ENCODE data around the gene AMBRA1.
"Not testable (repeated sequence)": the region's sequence is repeated elsewhere in the genome, so short reads cannot be mapped to it uniquely, and the experiment has no call there.

Gene AMBRA1

GRCh38 chr11:46381819-46382645, 211.8 kb downstream of the AMBRA1 start:
- DNase-seq (ENCODE audit: low read depth): no peak

GRCh38 chr11:46381048-46381818, 212.6 kb downstream of the AMBRA1 start, which contains the start of gene MDK:
Gene MDK, plus strand, starts transcription at chr11:46381669. Its CDS starts 389 bp downstream, at chr11:46382058.
- no peak for DNase-seq (ENCODE audit: low read depth)

GRCh38 chr11:46380340-46381047, 213.3 kb downstream of the AMBRA1 start:
- no peak for DNase-seq (ENCODE audit: low read depth)

DNA sequence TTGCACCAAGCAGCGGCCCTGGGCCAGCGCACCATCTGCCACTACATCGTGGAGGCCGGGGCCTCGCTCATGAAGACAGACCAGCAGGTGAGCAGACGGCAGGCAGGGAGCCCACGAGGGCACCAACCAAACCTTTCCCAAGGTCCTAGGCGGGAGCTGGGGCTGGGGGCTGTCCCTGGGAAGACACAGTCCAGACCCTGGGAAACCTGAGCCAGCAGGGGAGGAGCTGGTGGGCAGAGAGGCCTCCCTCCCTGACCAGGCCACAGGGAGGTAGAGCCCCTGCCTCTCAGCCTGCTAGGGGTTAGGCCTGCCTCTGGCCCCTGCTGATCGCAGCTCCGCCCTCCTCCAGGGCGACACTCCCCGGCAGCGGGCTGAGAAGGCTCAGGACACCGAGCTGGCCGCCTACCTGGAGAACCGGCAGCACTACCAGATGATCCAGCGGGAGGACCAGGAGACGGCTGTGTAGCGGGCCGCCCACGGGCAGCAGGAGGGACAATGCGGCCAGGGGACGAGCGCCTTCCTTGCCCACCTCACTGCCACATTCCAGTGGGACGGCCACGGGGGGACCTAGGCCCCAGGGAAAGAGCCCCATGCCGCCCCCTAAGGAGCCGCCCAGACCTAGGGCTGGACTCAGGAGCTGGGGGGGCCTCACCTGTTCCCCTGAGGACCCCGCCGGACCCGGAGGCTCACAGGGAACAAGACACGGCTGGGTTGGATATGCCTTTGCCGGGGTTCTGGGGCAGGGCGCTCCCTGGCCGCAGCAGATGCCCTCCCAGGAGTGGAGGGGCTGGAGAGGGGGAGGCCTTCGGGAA, 214.1 kb downstream of the AMBRA1 start:
- DNase-seq (ENCODE audit: low read depth): not testable (repeated sequence)

DNA sequence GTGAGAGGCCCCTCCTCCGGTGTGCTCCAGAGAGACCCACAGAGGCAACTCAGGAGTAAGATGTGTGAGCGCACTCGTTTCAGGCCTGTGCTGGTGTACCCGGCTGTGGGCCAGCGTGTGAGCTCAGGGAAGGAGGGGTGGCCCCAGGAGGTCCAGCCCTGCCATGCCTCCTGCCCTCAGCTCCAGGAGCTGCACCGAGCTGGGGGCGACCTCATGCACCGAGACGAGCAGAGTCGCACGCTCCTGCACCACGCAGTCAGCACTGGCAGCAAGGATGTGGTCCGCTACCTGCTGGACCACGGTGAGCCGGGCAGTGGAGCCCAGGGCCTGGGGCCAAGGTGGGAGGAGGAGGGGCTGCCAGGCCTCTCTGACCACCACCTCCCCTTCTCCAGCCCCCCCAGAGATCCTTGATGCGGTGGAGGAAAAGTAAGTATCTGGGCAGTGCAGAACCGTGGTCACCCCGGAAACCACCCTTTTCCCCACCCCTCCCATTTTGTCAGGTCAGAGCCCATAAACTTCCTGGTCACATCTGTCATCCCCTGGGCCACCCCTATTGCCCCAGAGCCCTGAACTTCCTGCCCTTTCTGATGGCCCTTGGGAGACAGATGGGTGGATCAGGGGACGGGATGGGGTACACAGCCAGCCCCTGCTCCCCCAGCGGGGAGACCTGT, 214.9 kb downstream of the AMBRA1 start:
- no peak for DNase-seq (ENCODE audit: low read depth)

GRCh38 chr11:46378296-46378695, 215.5 kb downstream of the AMBRA1 start:
- DNase-seq (ENCODE audit: low read depth): no peak

GRCh38 chr11:46377831-46378230, 216.0 kb downstream of the AMBRA1 start:
- no peak for DNase-seq (ENCODE audit: low read depth)

- no peak for DNase-seq (ENCODE audit: low read depth)
These were observed 216.5 kb downstream of the AMBRA1 start for GRCh38 chr11:46377290-46377689.

DNA sequence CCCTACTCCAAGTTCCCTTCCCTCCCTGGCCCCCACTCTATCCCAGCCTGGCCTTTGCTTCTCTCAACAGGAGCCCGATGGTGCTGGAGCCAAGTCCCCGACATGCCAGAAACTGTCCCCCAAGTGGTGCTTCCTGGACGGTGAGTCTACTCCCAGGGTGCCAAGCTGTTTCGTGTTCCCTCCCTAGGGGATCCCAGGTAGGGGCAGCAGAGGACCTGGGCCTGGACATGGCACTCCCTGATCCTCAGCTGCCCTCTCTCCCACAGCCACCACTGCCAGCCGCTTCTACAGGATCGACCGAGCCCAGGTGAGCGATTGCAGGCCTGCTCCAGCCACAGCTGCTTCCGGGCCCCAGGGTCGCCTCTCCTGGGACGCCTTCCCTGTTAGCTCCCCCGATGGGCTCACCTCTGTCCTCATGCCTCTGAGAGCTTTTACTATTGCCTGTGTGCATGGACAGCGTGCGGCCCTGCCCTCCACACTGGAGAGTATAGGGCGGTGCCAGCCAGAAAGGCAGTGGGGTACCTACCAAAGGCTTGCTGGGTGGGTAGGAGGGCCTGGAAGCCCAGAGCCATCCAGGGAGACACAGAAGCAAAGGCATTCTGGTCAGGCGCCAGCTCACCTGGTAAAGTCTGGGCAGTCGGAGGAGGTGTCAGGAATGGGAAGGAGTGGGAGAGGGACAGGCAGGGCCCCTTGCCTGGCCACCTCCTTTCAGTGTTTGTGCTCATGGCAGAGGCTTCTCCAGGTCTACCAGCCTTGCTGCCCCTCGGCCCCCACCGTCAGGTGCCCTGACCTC, 217.4 kb downstream of the AMBRA1 start:
- no peak for DNase-seq (ENCODE audit: low read depth)

DNA sequence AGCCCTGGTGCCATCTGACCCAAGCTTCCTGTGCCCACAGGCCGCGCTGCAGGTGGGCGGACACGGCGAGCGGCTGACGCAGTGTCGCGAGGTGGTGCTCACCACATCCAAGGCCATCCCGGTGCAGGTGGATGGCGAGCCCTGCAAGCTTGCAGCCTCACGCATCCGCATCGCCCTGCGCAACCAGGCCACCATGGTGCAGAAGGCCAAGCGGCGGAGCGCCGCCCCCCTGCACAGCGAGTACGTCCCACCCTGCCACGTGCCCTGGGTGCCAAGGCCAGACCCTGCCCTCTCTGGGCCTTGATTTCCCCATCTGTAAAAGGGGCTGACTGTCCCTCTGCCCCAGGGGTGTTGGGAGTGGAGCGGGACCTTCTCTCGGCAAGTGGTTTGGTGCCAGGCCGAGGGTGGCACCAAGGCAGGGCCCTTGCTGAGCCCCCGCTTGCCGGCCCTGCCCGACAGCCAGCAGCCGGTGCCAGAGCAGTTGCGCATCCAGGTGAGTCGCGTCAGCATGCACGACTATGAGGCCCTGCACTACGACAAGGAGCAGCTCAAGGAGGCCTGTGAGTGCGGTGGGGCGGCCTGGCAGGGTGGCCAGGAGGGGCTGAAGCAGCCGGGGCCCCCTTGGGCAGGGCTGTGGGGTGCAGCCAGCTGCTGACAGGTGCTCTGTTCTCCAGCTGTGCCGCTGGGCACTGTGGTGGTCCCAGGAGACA, 218.3 kb downstream of the AMBRA1 start:
- no peak for DNase-seq (ENCODE audit: low read depth)

DNA sequence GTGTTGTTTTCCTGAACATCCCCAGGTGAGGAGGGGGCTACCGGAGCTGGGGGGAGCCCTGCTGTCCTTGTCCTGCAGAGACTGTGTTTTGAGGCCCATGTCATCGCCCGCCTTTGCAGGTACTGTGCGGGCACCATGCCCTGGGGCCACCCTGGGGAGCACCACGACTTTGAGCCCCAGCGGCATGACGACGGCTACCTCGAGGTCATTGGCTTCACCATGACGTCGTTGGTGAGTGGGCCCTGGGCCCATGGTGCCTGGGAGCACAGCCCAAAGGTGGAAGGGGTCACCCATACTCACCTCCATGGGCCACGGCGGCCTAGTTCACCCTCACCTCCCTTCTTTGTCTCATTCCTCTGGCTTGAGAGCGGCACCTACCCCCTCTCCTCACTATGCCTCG, 219.0 kb downstream of the AMBRA1 start:
- no peak for DNase-seq (ENCODE audit: low read depth)

DNA sequence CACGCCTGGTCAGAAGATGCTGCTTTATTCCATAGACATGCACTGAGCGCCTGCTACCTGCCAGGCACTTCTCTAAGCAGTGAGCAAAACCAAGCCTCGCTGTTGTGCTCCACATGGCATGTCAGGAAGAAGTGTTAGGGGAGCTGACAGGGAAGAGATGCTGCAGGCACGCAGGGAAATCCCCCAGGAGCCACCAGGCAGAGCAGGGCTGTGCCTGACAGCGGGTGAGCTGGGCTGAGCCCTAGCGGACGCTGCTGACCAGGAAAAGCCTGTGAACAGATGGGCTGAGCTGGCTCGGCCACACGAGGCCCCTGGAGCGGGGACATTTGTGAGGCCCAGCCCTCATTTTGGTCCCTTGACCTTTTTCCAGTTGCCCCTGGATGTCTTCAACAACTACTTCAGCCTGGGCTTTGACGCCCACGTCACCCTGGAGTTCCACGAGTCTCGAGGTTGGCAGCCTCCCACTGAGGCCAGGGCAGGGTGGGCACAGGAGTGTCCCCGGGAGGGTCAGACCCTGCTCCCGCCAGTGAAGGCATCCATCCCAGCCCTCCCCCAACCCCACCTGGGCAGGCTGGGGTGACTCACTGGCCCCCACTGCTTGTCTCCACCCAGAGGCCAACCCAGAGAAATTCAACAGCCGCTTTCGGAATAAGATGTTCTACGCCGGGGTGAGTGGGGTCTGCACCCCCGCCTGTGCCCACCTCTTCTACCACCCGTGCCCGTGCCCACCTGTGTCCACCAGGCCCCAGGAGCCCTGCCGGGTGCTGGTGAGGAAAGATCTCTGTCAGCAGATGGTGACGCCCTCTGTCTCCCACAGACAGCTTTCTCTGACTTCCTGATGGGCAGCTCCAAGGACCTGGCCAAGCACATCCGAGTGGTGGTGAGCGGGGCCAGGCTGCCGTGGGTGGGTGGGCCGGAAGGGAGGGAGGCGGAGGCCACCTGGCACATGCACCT, 219.8 kb downstream of the AMBRA1 start:
- no peak for DNase-seq (ENCODE audit: low read depth)

DNA sequence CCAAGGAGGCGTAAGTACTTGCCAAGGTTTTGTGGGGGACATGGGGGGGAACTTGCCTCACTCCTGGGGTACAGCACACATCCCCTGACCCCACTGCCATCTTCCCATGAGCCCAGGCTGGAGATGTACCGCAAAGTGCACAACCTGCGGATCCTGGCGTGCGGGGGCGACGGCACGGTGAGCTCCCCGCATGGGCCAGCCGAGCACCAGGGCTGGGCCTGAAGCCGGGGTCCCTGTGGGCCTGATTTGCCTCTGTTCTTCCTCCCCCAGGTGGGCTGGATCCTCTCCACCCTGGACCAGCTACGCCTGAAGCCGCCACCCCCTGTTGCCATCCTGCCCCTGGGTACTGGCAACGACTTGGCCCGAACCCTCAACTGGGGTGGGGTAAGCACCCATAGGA, 221.3 kb downstream of the AMBRA1 start:
- not testable (repeated sequence) for DNase-seq (ENCODE audit: low read depth)

- no peak for DNase-seq (ENCODE audit: low read depth)
These were observed 221.7 kb downstream of the AMBRA1 start for GRCh38 chr11:46372086-46372485.

DNA sequence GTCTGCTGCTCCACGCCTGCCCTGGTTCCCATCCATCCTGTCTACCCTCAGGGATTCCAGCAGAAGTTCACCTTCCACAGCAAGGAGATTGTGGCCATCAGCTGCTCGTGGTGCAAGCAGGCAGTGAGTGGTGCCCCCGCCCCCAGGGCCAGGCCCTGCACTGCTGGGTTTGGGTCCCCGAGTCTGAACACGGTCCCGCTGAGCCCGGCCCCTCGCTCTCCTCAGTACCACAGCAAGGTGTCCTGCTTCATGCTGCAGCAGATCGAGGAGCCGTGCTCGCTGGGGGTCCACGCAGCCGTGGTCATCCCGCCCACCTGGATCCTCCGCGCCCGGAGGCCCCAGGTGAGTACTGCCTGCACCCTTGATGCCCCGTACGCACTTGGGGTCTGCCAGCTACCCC, 222.6 kb downstream of the AMBRA1 start:
- DNase-seq (ENCODE audit: low read depth): not testable (repeated sequence)

- DNase-seq (ENCODE audit: low read depth): no peak
These were observed 223.6 kb downstream of the AMBRA1 start for GRCh38 chr11:46370253-46370652.

DNA sequence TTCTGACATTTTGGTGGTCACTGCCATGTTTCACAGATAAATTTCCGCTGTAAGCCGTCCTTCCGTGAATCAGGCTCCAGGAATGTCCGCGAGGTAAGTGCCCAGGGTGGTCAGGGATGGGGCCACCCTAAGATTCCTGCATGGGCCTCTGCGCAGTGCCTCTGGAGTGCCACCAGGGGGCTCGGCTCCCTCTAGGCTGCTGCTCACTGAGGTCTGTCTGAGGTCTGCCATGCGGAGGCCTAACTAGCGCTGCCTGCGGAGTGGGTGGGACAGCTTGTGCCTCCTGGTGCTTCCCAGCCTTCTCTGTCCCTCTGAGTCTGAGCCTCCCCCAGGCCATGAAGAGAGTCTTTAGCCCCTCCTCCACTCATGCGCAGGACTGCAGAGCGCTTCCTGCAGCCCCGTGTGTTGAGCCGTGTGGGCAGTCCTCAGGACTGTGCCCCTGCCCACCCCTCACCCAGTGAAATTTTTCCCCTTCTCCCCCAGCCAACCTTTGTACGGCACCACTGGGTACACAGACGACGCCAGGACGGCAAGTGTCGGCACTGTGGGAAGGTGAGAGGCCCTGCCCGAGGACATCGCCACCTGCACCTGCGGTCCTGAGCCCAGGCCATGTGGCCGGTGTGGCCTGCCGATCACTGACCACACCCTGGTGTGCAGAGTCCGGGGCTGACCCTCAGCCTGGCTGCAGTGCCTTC, 224.2 kb downstream of the AMBRA1 start:
- DNase-seq (ENCODE audit: low read depth): no peak

GRCh38 chr11:46367916-46368267, 225.9 kb downstream of the AMBRA1 start:
- DNase-seq (ENCODE audit: low read depth): no peak

Measured in GM04503 (cell line).